HepG2 (cell line): ENCODE measurements around the gene NOL4L. TPM values are rescaled to one million over a fixed set of nuclear protein-coding genes. Genes with fewer than 3 reads are reported as not detected.

Experiments used
- CBX1 ChIP-seq: IDR thresholded peaks from one replicate; pipeline ENCODE4 v1.6.1; 2016; ENCODE audit warnings: antibody characterized with exemption, low read depth
- ELF1 ChIP-seq: sonication (generic); formaldehyde crosslinking; IDR thresholded peaks from 2 replicates; pipeline ENCODE4 v1.4.0; 2020; ENCODE audit warnings: missing genetic modification reagents
- ETV5 ChIP-seq: IDR thresholded peaks from 2 replicates; pipeline ENCODE4 v1.6.1; 2018; ENCODE audit warnings: missing biosample characterization, missing genetic modification reagents, inconsistent platforms, borderline replicate concordance
- GLI4 ChIP-seq: sonication (generic); formaldehyde crosslinking; IDR thresholded peaks from 2 replicates; pipeline ENCODE4 v1.5.1; 2020; ENCODE audit warnings: missing genetic modification reagents, mild to moderate bottlenecking, moderate library complexity, borderline replicate concordance
- GZF1 ChIP-seq: sonication (generic); formaldehyde crosslinking; IDR thresholded peaks from 2 replicates; pipeline ENCODE4 v1.5.1; 2020; ENCODE audit warnings: mild to moderate bottlenecking, missing genetic modification reagents
- JUNB ChIP-seq: sonication (generic); formaldehyde crosslinking; IDR thresholded peaks from 2 replicates; pipeline ENCODE4 v1.8.0; 2022; ENCODE audit warnings: missing genetic modification reagents, mild to moderate bottlenecking, borderline replicate concordance
- KDM6A ChIP-seq: IDR thresholded peaks from 2 replicates; pipeline ENCODE4 v1.6.1; 2016; ENCODE audit warnings: low read depth
- KLF11 ChIP-seq: IDR thresholded peaks from 2 replicates; pipeline ENCODE4 v1.6.1; 2016; ENCODE audit warnings: missing compliant biosample characterization
- MED13 ChIP-seq: sonication (generic); formaldehyde crosslinking; IDR thresholded peaks from 2 replicates; pipeline ENCODE4 v1.5.0; 2020; ENCODE audit warnings: missing genetic modification reagents
- MTA3 ChIP-seq: sonication (generic); formaldehyde crosslinking; IDR thresholded peaks from 2 replicates; pipeline ENCODE4 v1.4.0; 2020; ENCODE audit warnings: missing genetic modification reagents
- NBN ChIP-seq: fragments of 450-650 bp; conservative IDR thresholded peaks from 2 replicates; pipeline ENCODE4 v1.6.1; 2017
- NFIC ChIP-seq: IDR thresholded peaks from 2 replicates; pipeline ENCODE4 v1.6.1; 2012; ENCODE audit warnings: mild to moderate bottlenecking, low read length, inconsistent platforms
- PAX8 ChIP-seq: sonication (generic); formaldehyde crosslinking; IDR thresholded peaks from 2 replicates; pipeline ENCODE4 v1.8.0; 2022; ENCODE audit warnings: mild to moderate bottlenecking, missing genetic modification reagents, borderline replicate concordance
- POLR2AphosphoS2 ChIP-seq: IDR thresholded peaks from 2 replicates; pipeline ENCODE4 v1.6.1; 2011; ENCODE audit warnings: low read depth, low read length, improper control_type of control experiment
- STAG1 ChIP-seq: sonication (generic); formaldehyde crosslinking; IDR thresholded peaks from 2 replicates; pipeline ENCODE4 v1.4.0; 2020; ENCODE audit warnings: missing genetic modification reagents
- SYNCRIP ChIP-seq: fragments of 200-400 bp; formaldehyde crosslinking; IDR thresholded peaks from 2 replicates; pipeline ENCODE4 v1.6.1; 2018; ENCODE audit warnings: mild to moderate bottlenecking, low read depth, low read length; ENCODE audit not compliant: insufficient read depth
- TSC22D2 ChIP-seq: sonication (generic); formaldehyde crosslinking; IDR thresholded peaks from 2 replicates; pipeline ENCODE4 v1.5.1; 2020; ENCODE audit warnings: missing genetic modification reagents, mild to moderate bottlenecking, borderline replicate concordance
- ZNF17 ChIP-seq: sonication (generic); formaldehyde crosslinking; IDR thresholded peaks from 2 replicates; pipeline ENCODE4 v1.5.0; 2020; ENCODE audit warnings: mild to moderate bottlenecking, missing genetic modification reagents
- ZNF3 ChIP-seq: IDR thresholded peaks from 2 replicates; pipeline ENCODE4 v1.7.0; 2017; ENCODE audit warnings: inconsistent platforms
- ZNF557 ChIP-seq: sonication (generic); formaldehyde crosslinking; IDR thresholded peaks from 2 replicates; pipeline ENCODE4 v1.4.0; 2020; ENCODE audit warnings: missing genetic modification reagents
- ZNF616 ChIP-seq: sonication (generic); formaldehyde crosslinking; IDR thresholded peaks from 2 replicates; pipeline ENCODE4 v1.5.0; 2020; ENCODE audit warnings: low read depth, mild to moderate bottlenecking, missing genetic modification reagents
- polyA plus RNA-seq, 8 experiments: library from polyadenylated mRNA; depleted of rRNA in 3 of 8; stranded (reverse) in 7 of 8; unstranded in 1 of 8; fragments of >200 nt; fragmentation: Illumina TruSeq in 4 of 8; extraction: Trizol in 4 of 8; gene quantifications; 2 replicates each; pipeline versions ENCODE4 v1.2.1 to v1.2.3, GENCODE V29; 2011 to 2016; ENCODE audit warnings: low read depth in 4 of 8, missing spikeins in 1 of 8, mixed read lengths in 1 of 8; ENCODE audit not compliant: insufficient read depth in 1 of 8
- total RNA-seq, 5 experiments: library from RNA; depleted of rRNA; stranded (reverse); fragments of >200 nt; fragmentation: Illumina TruSeq; extraction: Trizol; gene quantifications; 2 replicates each; pipeline ENCODE4 v1.2.3, GENCODE V29; 2016; ENCODE audit warnings: low read depth in 1 of 5
- TF ChIP-seq, protein P1 (sequence below): IDR thresholded peaks from 2 replicates; pipeline ENCODE4 v1.6.1; 2016; ENCODE audit warnings: low read depth, borderline replicate concordance
- TF ChIP-seq, protein P2 (sequence below): IDR thresholded peaks from 2 replicates; pipeline ENCODE4 v1.6.1; 2016; ENCODE audit warnings: control low read depth
- TF ChIP-seq, protein P3 (sequence below): sonication (generic); formaldehyde crosslinking; conservative IDR thresholded peaks from 2 replicates; pipeline ENCODE4 v1.8.0; 2022; ENCODE audit warnings: missing genetic modification reagents
- TF ChIP-seq, protein P4 (sequence below): sonication (generic); formaldehyde crosslinking; IDR thresholded peaks from 2 replicates; pipeline ENCODE4 v1.8.0; 2022; ENCODE audit warnings: missing genetic modification reagents, low read depth, mild to moderate bottlenecking, borderline replicate concordance
- TF ChIP-seq, protein P5 (sequence below): sonication (generic); formaldehyde crosslinking; IDR thresholded peaks from 2 replicates; pipeline ENCODE4 v1.4.0; 2020; ENCODE audit warnings: missing genetic modification reagents, borderline replicate concordance

NOL4L gene
- total and polyA plus RNA-seq, 2 of the 13 experiments (the other 11 are each of a cell fraction or from before 2014, with no cell fraction given): 16.6 to 35.4 TPM

DNA sequence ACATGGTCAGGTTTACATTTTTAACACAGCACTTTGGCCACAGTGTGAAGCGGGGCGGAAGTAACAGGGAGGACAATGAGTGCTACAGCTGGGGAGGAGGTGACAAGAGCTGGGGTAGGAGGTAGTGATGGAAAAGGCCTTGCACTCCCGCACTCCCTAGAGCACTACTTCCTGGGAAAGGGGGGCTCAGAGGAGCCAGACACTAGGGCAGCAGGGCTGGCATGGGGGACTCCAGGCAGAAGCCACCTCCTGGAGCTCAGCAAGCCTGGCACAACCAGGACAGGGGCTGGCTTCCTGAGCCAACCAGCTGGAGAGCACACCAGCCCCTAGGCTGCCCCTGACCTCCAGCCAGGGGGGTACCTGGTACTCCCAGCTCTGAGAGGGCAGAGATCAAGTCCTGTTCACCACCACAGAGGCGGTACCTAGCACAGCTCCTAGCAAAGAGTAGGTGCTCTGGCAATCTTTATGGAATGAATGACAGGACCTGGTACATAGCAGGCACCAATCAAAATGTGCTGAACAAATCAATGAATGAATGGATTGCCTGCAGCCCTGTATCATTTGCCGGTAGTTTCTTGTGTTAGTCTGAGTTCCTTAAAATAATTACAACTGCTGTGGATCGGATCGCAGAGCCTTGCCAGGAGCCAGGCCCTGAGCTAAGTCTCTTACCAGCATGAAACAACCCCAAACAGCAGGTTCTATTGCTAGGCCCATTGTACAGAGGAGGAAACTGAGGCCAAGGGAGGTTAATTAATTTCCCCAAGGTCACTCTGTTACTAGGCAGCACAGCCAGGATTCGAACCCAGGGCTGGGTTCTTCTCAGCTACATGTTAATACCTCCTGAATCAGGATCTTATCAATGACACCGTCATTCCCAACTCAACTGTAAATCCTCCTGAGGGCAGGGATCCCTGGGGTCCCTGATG, 15.5 kb downstream of the NOL4L start (continued):
- TF ChIP-seq NBN (no peak), CBX1 (no peak), POLR2AphosphoS2 (no peak), JUNB (CRISPR knock-in tag) (no peak), GZF1 (CRISPR knock-in tag) (no peak), MTA3 (CRISPR knock-in tag) (no peak), ELF1 (CRISPR knock-in tag) (0 out of 2 replicates have a peak, but pooled peaks have one; percentile 35), PAX8 (CRISPR knock-in tag) (no peak), NFIC (no peak), GLI4 (CRISPR knock-in tag) (0 out of 2 replicates have a peak, but pooled peaks have one; percentile 14), MED13 (CRISPR knock-in tag) (no peak), ZNF557 (no peak), ZNF3 (CRISPR knock-in tag) (no peak), ZNF616 (0 out of 2 replicates have a peak, but pooled peaks have one; percentile 20), STAG1 (CRISPR knock-in tag) (no peak), KDM6A (CRISPR knock-in tag) (no peak), TSC22D2 (CRISPR knock-in tag) (no peak), KLF11 (CRISPR knock-in tag) (no peak), SYNCRIP (no peak), ETV5 (peak; percentile 50), ZNF17 (CRISPR knock-in tag) (no peak)
- TF ChIP-seq, protein P1, sequence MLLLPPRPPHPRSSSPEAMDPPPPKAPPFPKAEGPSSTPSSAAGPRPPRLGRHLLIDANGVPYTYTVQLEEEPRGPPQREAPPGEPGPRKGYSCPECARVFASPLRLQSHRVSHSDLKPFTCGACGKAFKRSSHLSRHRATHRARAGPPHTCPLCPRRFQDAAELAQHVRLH: no peak
- TF ChIP-seq, protein P2, sequence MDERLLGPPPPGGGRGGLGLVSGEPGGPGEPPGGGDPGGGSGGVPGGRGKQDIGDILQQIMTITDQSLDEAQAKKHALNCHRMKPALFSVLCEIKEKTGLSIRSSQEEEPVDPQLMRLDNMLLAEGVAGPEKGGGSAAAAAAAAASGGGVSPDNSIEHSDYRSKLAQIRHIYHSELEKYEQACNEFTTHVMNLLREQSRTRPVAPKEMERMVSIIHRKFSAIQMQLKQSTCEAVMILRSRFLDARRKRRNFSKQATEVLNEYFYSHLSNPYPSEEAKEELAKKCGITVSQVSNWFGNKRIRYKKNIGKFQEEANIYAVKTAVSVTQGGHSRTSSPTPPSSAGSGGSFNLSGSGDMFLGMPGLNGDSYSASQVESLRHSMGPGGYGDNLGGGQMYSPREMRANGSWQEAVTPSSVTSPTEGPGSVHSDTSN: peak; percentile 55; the same call in 1 of the 2 replicates
- TF ChIP-seq, protein P3, sequence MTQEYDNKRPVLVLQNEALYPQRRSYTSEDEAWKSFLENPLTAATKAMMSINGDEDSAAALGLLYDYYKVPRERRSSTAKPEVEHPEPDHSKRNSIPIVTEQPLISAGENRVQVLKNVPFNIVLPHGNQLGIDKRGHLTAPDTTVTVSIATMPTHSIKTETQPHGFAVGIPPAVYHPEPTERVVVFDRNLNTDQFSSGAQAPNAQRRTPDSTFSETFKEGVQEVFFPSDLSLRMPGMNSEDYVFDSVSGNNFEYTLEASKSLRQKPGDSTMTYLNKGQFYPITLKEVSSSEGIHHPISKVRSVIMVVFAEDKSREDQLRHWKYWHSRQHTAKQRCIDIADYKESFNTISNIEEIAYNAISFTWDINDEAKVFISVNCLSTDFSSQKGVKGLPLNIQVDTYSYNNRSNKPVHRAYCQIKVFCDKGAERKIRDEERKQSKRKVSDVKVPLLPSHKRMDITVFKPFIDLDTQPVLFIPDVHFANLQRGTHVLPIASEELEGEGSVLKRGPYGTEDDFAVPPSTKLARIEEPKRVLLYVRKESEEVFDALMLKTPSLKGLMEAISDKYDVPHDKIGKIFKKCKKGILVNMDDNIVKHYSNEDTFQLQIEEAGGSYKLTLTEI (CRISPR knock-in tag): no peak
- TF ChIP-seq, protein P4, sequence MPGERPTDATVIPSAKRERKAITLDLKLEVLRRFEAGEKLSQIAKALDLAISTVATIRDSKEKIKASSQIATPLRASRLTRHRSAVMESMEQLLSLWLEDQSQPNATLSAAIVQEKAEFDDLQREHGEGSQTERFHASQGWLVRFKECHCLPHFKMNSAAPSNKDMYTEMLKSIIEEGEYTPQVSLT (CRISPR knock-in tag): no peak
- TF ChIP-seq, protein P5, sequence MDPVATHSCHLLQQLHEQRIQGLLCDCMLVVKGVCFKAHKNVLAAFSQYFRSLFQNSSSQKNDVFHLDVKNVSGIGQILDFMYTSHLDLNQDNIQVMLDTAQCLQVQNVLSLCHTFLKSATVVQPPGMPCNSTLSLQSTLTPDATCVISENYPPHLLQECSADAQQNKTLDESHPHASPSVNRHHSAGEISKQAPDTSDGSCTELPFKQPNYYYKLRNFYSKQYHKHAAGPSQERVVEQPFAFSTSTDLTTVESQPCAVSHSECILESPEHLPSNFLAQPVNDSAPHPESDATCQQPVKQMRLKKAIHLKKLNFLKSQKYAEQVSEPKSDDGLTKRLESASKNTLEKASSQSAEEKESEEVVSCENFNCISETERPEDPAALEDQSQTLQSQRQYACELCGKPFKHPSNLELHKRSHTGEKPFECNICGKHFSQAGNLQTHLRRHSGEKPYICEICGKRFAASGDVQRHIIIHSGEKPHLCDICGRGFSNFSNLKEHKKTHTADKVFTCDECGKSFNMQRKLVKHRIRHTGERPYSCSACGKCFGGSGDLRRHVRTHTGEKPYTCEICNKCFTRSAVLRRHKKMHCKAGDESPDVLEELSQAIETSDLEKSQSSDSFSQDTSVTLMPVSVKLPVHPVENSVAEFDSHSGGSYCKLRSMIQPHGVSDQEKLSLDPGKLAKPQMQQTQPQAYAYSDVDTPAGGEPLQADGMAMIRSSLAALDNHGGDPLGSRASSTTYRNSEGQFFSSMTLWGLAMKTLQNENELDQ: no peak
